ENCODE results near the gene TMEM109.

TMEM109 gene

GRCh38 chr11:60872961-60873524, 40.9 kb upstream of the TMEM109 start:
- Histone ChIP-seq H3K4me2 (ENCODE audit: insufficient read depth, low read length, poor library complexity, severe bottlenecking) (no peak overlapping the region), H2BK5ac (ENCODE audit: low read length) (no peak overlapping the region), H3K27ac (replicated peaks; ENCODE audit: low read length) (no peak overlapping the region), H2BK12ac (ENCODE audit: low read length) (no peak overlapping the region), H3K4me1 (ENCODE audit: control insufficient read depth in 2 of 2, insufficient read depth in 1 of 2, low read depth in 1 of 2, low read length in 2 of 2) (peaks cover 0 to 1% of the 10 kb centered on the region in 2 donors), H3K36me3 (replicated peaks in 1 of 2; ENCODE audit: control insufficient read depth in 2 of 2, insufficient read depth in 2 of 2, low read length in 2 of 2) (peaks cover 3 to 5% of the 10 kb centered on the region in 2 donors), H3K4ac (ENCODE audit: low read length) (no peak overlapping the region), H2BK120ac (ENCODE audit: low read depth, low read length) (no peak overlapping the region), H2AFZ (ENCODE audit: low read length) (no peak overlapping the region), H3K14ac (ENCODE audit: low read length) (no peak overlapping the region), H2BK15ac (ENCODE audit: low read length) (peak overlapping the region; percentile 24), H2AK5ac (ENCODE audit: low read depth, low read length) (peak overlapping the region; percentile 64), H3K9ac (ENCODE audit: low read depth, low read length, poor library complexity) (peak overlapping the region; percentile 63), H4K91ac (ENCODE audit: low read depth, low read length, poor library complexity) (no peak overlapping the region), H3K9me3 (replicated peaks in 1 of 2; ENCODE audit: control insufficient read depth in 2 of 2, insufficient read depth in 1 of 2, low read depth in 1 of 2, low read length in 2 of 2) (no peaks in the 10 kb centered on the region), H3K4me3 (ENCODE audit: low read length in 2 of 2) (no peak overlapping the region), H3K79me1 (ENCODE audit: low read depth, low read length) (no peaks in the 10 kb centered on the region), H4K8ac (ENCODE audit: low read depth, low read length) (no peak overlapping the region), H3K27me3 (ENCODE audit: control insufficient read depth in 3 of 3, insufficient read depth in 3 of 3, low read depth in 1 of 3, low read length in 3 of 3) (no peaks in the 10 kb centered on the region), H3K18ac (ENCODE audit: low read length) (peak overlapping the region; percentile 19), H3K23ac (ENCODE audit: low read depth, low read length, poor library complexity) (peak overlapping the region; percentile 37)
- no CpG with 5 or more reads among the region's 16 CpGs for WGBS, 2 donors (ENCODE audit: extremely low coverage in 2 of 2, insufficient read length in 2 of 2, insufficient replicate concordance in 1 of 2)
- DNase-seq (ENCODE audit: low spot score) = no peak

DNA sequence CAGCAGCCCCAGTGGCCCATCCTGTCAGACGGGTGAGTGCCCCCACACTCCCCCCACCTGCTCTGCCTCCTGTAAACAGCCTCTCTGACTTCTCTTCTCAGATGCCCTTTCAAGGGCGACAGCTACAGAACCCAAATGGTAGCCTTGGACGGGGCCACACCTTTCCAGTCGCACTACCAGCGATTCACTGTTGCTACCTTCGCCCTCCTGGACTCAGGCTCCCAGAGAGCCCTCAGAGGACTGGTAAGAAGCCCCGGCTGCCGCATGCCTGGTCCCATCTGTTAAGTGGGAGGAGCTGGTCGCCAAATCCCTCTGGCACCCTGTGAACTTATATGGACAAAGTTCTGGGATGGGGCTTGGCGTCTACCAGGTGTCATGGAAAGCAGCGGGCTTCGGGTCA, 40.4 kb upstream of the TMEM109 start:
- H3K4me2 ChIP-seq (ENCODE audit: insufficient read depth, low read length, poor library complexity, severe bottlenecking) = no peak overlapping the region
- H3K9ac ChIP-seq (ENCODE audit: low read depth, low read length, poor library complexity) = peak overlapping the region; percentile 3
- no peaks in the 10 kb centered on the region for H3K27me3 ChIP-seq (ENCODE audit: control insufficient read depth in 3 of 3, insufficient read depth in 3 of 3, low read depth in 1 of 3, low read length in 3 of 3)
- H3K4me3 ChIP-seq (ENCODE audit: low read length in 2 of 2) = no peak overlapping the region
- no peak overlapping the region for H3K4ac ChIP-seq (ENCODE audit: low read length)
- peaks cover 0 to 1% of the 10 kb centered on the region in 2 donors for H3K4me1 ChIP-seq (ENCODE audit: control insufficient read depth in 2 of 2, insufficient read depth in 1 of 2, low read depth in 1 of 2, low read length in 2 of 2)
- no peak overlapping the region for H3K27ac ChIP-seq (replicated peaks; ENCODE audit: low read length)
- H2AK5ac ChIP-seq (ENCODE audit: low read depth, low read length) = peak overlapping the region; percentile 64
- peak overlapping the region; percentile 19 for H3K18ac ChIP-seq (ENCODE audit: low read length)
- no peak overlapping the region for H2BK5ac ChIP-seq (ENCODE audit: low read length)
- H3K9me3 ChIP-seq (replicated peaks in 1 of 2; ENCODE audit: control insufficient read depth in 2 of 2, insufficient read depth in 1 of 2, low read depth in 1 of 2, low read length in 2 of 2) = no peaks in the 10 kb centered on the region
- H2BK15ac ChIP-seq (ENCODE audit: low read length) = no peak overlapping the region
- H3K23ac ChIP-seq (ENCODE audit: low read depth, low read length, poor library complexity) = peak overlapping the region; percentile 37
- H2BK12ac ChIP-seq (ENCODE audit: low read length) = no peak overlapping the region
- H4K91ac ChIP-seq (ENCODE audit: low read depth, low read length, poor library complexity) = no peak overlapping the region
- H3K79me1 ChIP-seq (ENCODE audit: low read depth, low read length) = no peaks in the 10 kb centered on the region
- no CpG with 5 or more reads among the region's 12 CpGs for WGBS, 2 donors (ENCODE audit: extremely low coverage in 2 of 2, insufficient read length in 2 of 2, insufficient replicate concordance in 1 of 2)
- no peak for DNase-seq (ENCODE audit: low spot score)
- H4K8ac ChIP-seq (ENCODE audit: low read depth, low read length) = peak overlapping the region; percentile 25
- H3K14ac ChIP-seq (ENCODE audit: low read length) = no peak overlapping the region
- H2AFZ ChIP-seq (ENCODE audit: low read length) = no peak overlapping the region
- no peak overlapping the region for H2BK120ac ChIP-seq (ENCODE audit: low read depth, low read length)
- H3K36me3 ChIP-seq (replicated peaks in 1 of 2; ENCODE audit: control insufficient read depth in 2 of 2, insufficient read depth in 2 of 2, low read length in 2 of 2) = peaks cover 3 to 5% of the 10 kb centered on the region in 2 donors

DNA sequence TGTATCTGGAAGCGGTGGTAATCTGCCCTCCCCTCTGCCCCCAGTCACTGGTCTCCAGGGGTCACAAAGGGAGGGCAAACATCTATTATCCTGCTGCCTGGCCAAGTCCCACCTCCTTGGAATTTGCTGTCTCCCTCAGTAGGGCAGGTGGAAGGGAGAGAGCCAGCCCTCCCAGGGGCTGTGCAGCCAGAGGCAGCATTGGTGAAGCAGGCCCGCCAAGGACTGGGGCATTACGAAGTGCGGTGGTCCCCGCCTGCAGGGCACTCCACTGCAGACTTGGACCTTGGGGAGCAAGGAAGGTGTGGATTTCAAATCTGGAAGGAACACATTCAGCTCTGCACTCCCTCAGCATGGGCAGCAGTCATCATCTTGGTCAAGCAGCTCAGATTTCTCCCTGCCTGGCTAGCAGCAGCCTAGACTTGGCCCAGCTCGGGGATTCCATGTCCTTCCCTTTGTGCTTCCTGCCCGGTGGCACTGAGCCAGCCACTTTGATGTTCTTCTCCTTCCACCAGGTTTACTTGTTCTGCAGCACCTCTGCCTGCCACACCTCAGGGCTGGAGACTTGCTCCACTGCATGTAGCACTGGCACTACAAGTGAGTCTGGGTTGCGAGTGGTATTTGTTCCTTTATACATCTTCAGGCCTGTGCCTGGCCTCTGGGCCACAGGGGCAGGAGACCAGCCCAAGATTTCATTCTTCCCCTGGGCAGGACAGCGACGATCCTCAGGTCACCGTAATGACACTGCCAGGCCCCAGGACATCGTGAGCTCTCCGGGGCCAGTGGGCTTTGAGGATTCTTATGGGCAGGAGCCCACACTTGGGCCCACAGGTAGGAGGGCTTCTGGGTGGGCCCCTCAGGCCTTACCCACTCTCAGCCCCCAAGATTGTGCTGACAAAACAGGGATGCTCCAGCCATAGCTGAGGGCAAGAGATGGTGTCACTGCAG, 39.3 kb upstream of the TMEM109 start:
- Histone ChIP-seq H2BK120ac (ENCODE audit: low read depth, low read length) (no peak overlapping the region), H3K36me3 (replicated peaks in 1 of 2; ENCODE audit: control insufficient read depth in 2 of 2, insufficient read depth in 2 of 2, low read length in 2 of 2) (peaks cover 3 to 16% of the 10 kb centered on the region in 2 donors), H3K4ac (ENCODE audit: low read length) (no peak overlapping the region), H2BK15ac (ENCODE audit: low read length) (no peak overlapping the region), H4K8ac (ENCODE audit: low read depth, low read length) (no peak overlapping the region), H2AFZ (ENCODE audit: low read length) (no peak overlapping the region), H3K4me3 (ENCODE audit: low read length in 2 of 2) (no peak overlapping the region), H2AK5ac (ENCODE audit: low read depth, low read length) (no peak overlapping the region), H3K79me1 (ENCODE audit: low read depth, low read length) (no peaks in the 10 kb centered on the region), H3K4me2 (ENCODE audit: insufficient read depth, low read length, poor library complexity, severe bottlenecking) (no peak overlapping the region), H3K4me1 (ENCODE audit: control insufficient read depth in 2 of 2, insufficient read depth in 1 of 2, low read depth in 1 of 2, low read length in 2 of 2) (peaks cover 0 to 1% of the 10 kb centered on the region in 2 donors), H3K27me3 (ENCODE audit: control insufficient read depth in 3 of 3, insufficient read depth in 3 of 3, low read depth in 1 of 3, low read length in 3 of 3) (no peaks in the 10 kb centered on the region), H2BK12ac (ENCODE audit: low read length) (no peak overlapping the region), H3K9me3 (replicated peaks in 1 of 2; ENCODE audit: control insufficient read depth in 2 of 2, insufficient read depth in 1 of 2, low read depth in 1 of 2, low read length in 2 of 2) (no peaks in the 10 kb centered on the region), H4K91ac (ENCODE audit: low read depth, low read length, poor library complexity) (no peak overlapping the region), H3K14ac (ENCODE audit: low read length) (no peak overlapping the region), H3K23ac (ENCODE audit: low read depth, low read length, poor library complexity) (no peak overlapping the region), H3K27ac (replicated peaks; ENCODE audit: low read length) (no peak overlapping the region), H2BK5ac (ENCODE audit: low read length) (no peak overlapping the region), H3K18ac (ENCODE audit: low read length) (no peak overlapping the region), H3K9ac (ENCODE audit: low read depth, low read length, poor library complexity) (no peak overlapping the region)
- no peak for DNase-seq (ENCODE audit: low spot score)
- no CpG with 5 or more reads among the region's 13 CpGs for WGBS, 2 donors (ENCODE audit: extremely low coverage in 2 of 2, insufficient read length in 2 of 2, insufficient replicate concordance in 1 of 2)

Measured in neuronal stem cell (in vitro differentiated cells).